SK-N-MC (cell line): Measurements from ENCODE around the gene ATP9B.

Source experiments
- EZH2 ChIP-seq: fragments of 200-600 bp; sonication (generic); IDR thresholded peaks from one replicate; pipeline ENCODE4 v1.6.1; 2017; ENCODE audit warnings: antibody characterized with exemption
- FOXP2 ChIP-seq: optimal IDR thresholded peaks from 2 replicates; pipeline ENCODE3; 2011; ENCODE audit warnings: mild to moderate bottlenecking, moderate library complexity; ENCODE audit not compliant: insufficient read depth; ENCODE audit errors: extremely low read length, control extremely low read depth
- POLR2AphosphoS5 ChIP-seq: IDR thresholded peaks from 2 replicates; pipeline ENCODE4 v1.6.1; 2012; ENCODE audit warnings: mild to moderate bottlenecking, low read depth, low read length, borderline replicate concordance

- no peak for TF ChIP-seq POLR2AphosphoS5
- TF ChIP-seq EZH2 = no peak
- no peak for TF ChIP-seq FOXP2
Measured at GRCh38 chr18:79104137-79104536, 34.9 kb downstream of the ATP9B start.
